Keratinocyte (primary cell): ENCODE data around the gene ITGB1.

Experiments used
- EZH2 ChIP-seq: IDR thresholded peaks from one replicate; pipeline ENCODE4 v1.6.1; 2012; ENCODE audit warnings: inconsistent platforms, mild to moderate bottlenecking, low read length, moderate library complexity
- TF ChIP-seq, protein P1 (sequence below), 3 experiments: IDR thresholded peaks in 1 of 3; conservative IDR thresholded peaks in 1 of 3; optimal IDR thresholded peaks in 1 of 3; 2 replicates in 2 of 3; 3 replicates in 1 of 3; pipeline versions ENCODE3 to v1.5.1; 2011; ENCODE audit warnings: low read length in 3 of 3, mild to moderate bottlenecking in 3 of 3, moderate library complexity in 2 of 3, control low read depth in 1 of 3, inconsistent platforms in 1 of 3; ENCODE audit not compliant: insufficient read depth in 2 of 3; ENCODE audit errors: extremely low read depth in 1 of 3

DNA sequence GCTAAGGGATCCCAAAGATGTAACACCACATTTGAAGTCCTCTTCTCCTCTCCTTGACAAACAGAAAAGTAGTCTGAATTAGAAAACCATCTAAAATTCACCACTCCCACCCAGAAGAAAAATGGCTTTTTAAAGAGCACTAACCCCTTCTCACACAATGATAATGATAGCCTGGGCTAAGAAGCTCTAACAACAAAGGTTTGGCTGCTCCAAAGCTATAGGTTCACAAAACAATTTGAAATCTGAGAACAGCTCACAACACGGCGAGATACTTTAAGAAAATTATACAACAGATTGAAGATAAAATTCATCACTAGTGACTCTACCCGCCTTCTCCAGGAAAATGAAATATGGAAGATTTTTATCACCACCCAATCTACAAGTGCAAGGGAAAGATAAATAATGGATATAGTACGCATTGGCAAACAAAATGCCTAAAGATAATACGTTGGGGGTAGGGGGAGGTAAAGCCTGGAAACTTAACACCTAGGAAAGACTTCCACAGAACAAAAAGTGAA is 7.4 kb downstream of the ITGB1 start:
- TF ChIP-seq, protein P1, sequence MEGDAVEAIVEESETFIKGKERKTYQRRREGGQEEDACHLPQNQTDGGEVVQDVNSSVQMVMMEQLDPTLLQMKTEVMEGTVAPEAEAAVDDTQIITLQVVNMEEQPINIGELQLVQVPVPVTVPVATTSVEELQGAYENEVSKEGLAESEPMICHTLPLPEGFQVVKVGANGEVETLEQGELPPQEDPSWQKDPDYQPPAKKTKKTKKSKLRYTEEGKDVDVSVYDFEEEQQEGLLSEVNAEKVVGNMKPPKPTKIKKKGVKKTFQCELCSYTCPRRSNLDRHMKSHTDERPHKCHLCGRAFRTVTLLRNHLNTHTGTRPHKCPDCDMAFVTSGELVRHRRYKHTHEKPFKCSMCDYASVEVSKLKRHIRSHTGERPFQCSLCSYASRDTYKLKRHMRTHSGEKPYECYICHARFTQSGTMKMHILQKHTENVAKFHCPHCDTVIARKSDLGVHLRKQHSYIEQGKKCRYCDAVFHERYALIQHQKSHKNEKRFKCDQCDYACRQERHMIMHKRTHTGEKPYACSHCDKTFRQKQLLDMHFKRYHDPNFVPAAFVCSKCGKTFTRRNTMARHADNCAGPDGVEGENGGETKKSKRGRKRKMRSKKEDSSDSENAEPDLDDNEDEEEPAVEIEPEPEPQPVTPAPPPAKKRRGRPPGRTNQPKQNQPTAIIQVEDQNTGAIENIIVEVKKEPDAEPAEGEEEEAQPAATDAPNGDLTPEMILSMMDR (optimal IDR thresholded peaks at IDR 0.05 in 1 of 3, IDR thresholded peaks at IDR 0.05 in 1 of 3, conservative IDR thresholded peaks at IDR 0.05 in 1 of 3; ENCODE audit: extremely low read depth in 1 of 3, insufficient read depth in 2 of 3, low read length in 3 of 3), result no peak
- no peak for TF ChIP-seq EZH2
